Neural cell (in vitro differentiated cells): ENCODE measurements around the gene DNAH6. TPM values are rescaled to one million over a fixed set of nuclear protein-coding genes. Genes with fewer than 3 reads are reported as not detected.

Experiments
- H2AFZ ChIP-seq: fragments of 200-600, 300-800 bp; sonication (generic), shearing (Covaris generic); 2 replicates; pipeline ENCODE4 v1.6.0; 2014; ENCODE audit warnings: low read depth, mild to moderate bottlenecking, antibody characterized with exemption, low read length, moderate library complexity
- H3F3A ChIP-seq: fragments of 200-600 bp; shearing (Covaris generic); 2 replicates; pipeline ENCODE4 v1.6.1; 2016; ENCODE audit warnings: mild to moderate bottlenecking, moderate library complexity, mixed read lengths, antibody characterized with exemption, low read length; ENCODE audit not compliant: insufficient read depth, poor library complexity, severe bottlenecking
- H3K27ac ChIP-seq: fragments of 200-600, 300-800 bp; sonication (generic), shearing (Covaris generic); 2 replicates; pipeline ENCODE4 v1.5.1; 2014; ENCODE audit warnings: mild to moderate bottlenecking, low read length, moderate library complexity
- H3K27me3 ChIP-seq: fragments of 300-800, 200-600 bp; sonication (generic), shearing (Covaris generic); 2 replicates; pipeline ENCODE4 v1.6.0; 2014; ENCODE audit warnings: mild to moderate bottlenecking, low read depth, low read length, moderate library complexity; ENCODE audit not compliant: insufficient read depth
- H3K36me3 ChIP-seq: fragments of 300-800, 200-600 bp; sonication (generic), shearing (Covaris generic); 2 replicates; pipeline ENCODE4 v1.5.1; 2014; ENCODE audit warnings: mild to moderate bottlenecking, antibody characterized with exemption, low read length, moderate library complexity; ENCODE audit not compliant: insufficient read depth
- H3K4me2 ChIP-seq: fragments of 300-800, 200-600 bp; sonication (generic), shearing (Covaris generic); 2 replicates; pipeline ENCODE4 v1.6.0; 2014; ENCODE audit warnings: mild to moderate bottlenecking, low read length
- H3K4me3 ChIP-seq: fragments of 300-800, 200-600 bp; sonication (generic), shearing (Covaris generic); 2 replicates; pipeline ENCODE4 v1.5.1; 2014; ENCODE audit warnings: mild to moderate bottlenecking, low read length, moderate library complexity
- H3K79me2 ChIP-seq: fragments of 200-600 bp; shearing (Covaris generic); replicated peaks from 2 replicates; pipeline ENCODE4 v1.6.0; 2014; ENCODE audit warnings: mild to moderate bottlenecking, low read length, moderate library complexity; ENCODE audit not compliant: insufficient read depth
- H3K9ac ChIP-seq: fragments of 300-800, 200-600 bp; sonication (generic), shearing (Covaris generic); 2 replicates; pipeline ENCODE4 v1.6.1; 2016; ENCODE audit warnings: mild to moderate bottlenecking, low read length, mixed read lengths
- H3K9me2 ChIP-seq: fragments of 200-600 bp; shearing (Covaris generic); 2 replicates; pipeline ENCODE4 v1.6.1; 2016; ENCODE audit warnings: mild to moderate bottlenecking, low read length, mixed read lengths; ENCODE audit not compliant: insufficient read depth
- H3K9me3 ChIP-seq: fragments of 200-600, 300-800 bp; sonication (generic), shearing (Covaris generic); 2 replicates; pipeline ENCODE4 v1.6.1; 2016; ENCODE audit warnings: mild to moderate bottlenecking, mixed run types, low read length, moderate library complexity, mixed read lengths
- H4K20me1 ChIP-seq: fragments of 200-600 bp; shearing (Covaris generic); 2 replicates; pipeline ENCODE4 v1.6.1; 2016; ENCODE audit warnings: mild to moderate bottlenecking, mixed run types; ENCODE audit not compliant: insufficient read depth
- CTCF ChIP-seq: fragments of 450-650 bp; IDR thresholded peaks from 2 replicates; pipeline ENCODE4 v1.5.1; 2014; ENCODE audit warnings: antibody characterized with exemption, mild to moderate bottlenecking, moderate library complexity; ENCODE audit not compliant: poor library complexity, severe bottlenecking
- EP300 ChIP-seq: fragments of 450-650 bp; conservative IDR thresholded peaks from 2 replicates; pipeline ENCODE4 v1.6.1; 2014; ENCODE audit warnings: antibody characterized with exemption, mild to moderate bottlenecking, moderate library complexity; ENCODE audit not compliant: poor library complexity, severe bottlenecking
- EZH2 ChIP-seq: fragments of 200-600, 300-800 bp; shearing (Covaris generic), sonication (generic); IDR thresholded peaks from 2 replicates; pipeline ENCODE4 v1.6.1; 2014; ENCODE audit warnings: antibody characterized with exemption, low read length, borderline replicate concordance, mild to moderate bottlenecking; ENCODE audit not compliant: insufficient read depth, poor library complexity, severe bottlenecking
- MXI1 ChIP-seq: fragments of 450-650 bp; conservative IDR thresholded peaks from 2 replicates; pipeline ENCODE4 v1.6.1; 2014; ENCODE audit warnings: antibody characterized with exemption, mild to moderate bottlenecking; ENCODE audit not compliant: poor library complexity, severe bottlenecking
- POLR2AphosphoS5 ChIP-seq: IDR thresholded peaks from 2 replicates; pipeline ENCODE4 v1.6.1; 2012
- RAD21 ChIP-seq: fragments of 450-650 bp; conservative IDR thresholded peaks from 2 replicates; pipeline ENCODE4 v1.6.1; 2014; ENCODE audit warnings: antibody characterized with exemption, mild to moderate bottlenecking, moderate library complexity
- REST ChIP-seq: IDR thresholded peaks from 2 replicates; pipeline ENCODE4 v1.6.1; 2012; ENCODE audit warnings: borderline replicate concordance
- SMC3 ChIP-seq: fragments of 450-650 bp; conservative IDR thresholded peaks from 2 replicates; pipeline ENCODE4 v1.6.1; 2014; ENCODE audit warnings: antibody characterized with exemption, mild to moderate bottlenecking, moderate library complexity; ENCODE audit not compliant: poor library complexity
- TAF1 ChIP-seq: IDR thresholded peaks from 2 replicates; pipeline ENCODE4 v1.6.1; 2012; ENCODE audit warnings: low read depth
- polyA plus RNA-seq: library from polyadenylated mRNA; depleted of rRNA; stranded (reverse); fragments of >200 nt; gene quantifications from 2 replicates; pipeline ENCODE4 v1.2.3, GENCODE V29; 2014

DNAH6 gene
- polyA plus RNA-seq, 1 donor from 2014 or later = 2.1 TPM

- no peak overlapping the region for H2AFZ ChIP-seq
- no peak for TF ChIP-seq RAD21
- no peak for TF ChIP-seq EP300
- no peak for TF ChIP-seq CTCF
- no peak for TF ChIP-seq SMC3
- no peak for TF ChIP-seq TAF1
- TF ChIP-seq REST = no peak
- TF ChIP-seq POLR2AphosphoS5 = no peak
- TF ChIP-seq EZH2 = no peak
- no peak for TF ChIP-seq MXI1
- no peak overlapping the region for H3K4me3 ChIP-seq
- H3K9me3 ChIP-seq = no peaks in the 10 kb centered on the region
- H3K36me3 ChIP-seq = no peaks in the 10 kb centered on the region
- no peaks in the 10 kb centered on the region for H3F3A ChIP-seq
- H3K9ac ChIP-seq = no peak overlapping the region
- H3K27me3 ChIP-seq = no peaks in the 10 kb centered on the region
- no peaks in the 10 kb centered on the region for H3K9me2 ChIP-seq
- no peak overlapping the region for H3K4me2 ChIP-seq
- no peak overlapping the region for H3K27ac ChIP-seq
- no peaks in the 10 kb centered on the region for H3K79me2 ChIP-seq
- no peaks in the 10 kb centered on the region for H4K20me1 ChIP-seq
Measured at GRCh38 chr2:84807063-84807485, 290.8 kb downstream of the DNAH6 start.

GRCh38 chr2:84808279-84808678, 292.0 kb downstream of the DNAH6 start:
- no peak overlapping the region for H3K9ac ChIP-seq
- no peak for TF ChIP-seq SMC3
- H3K36me3 ChIP-seq = no peaks in the 10 kb centered on the region

GRCh38 chr2:84811839-84812431, 295.6 kb downstream of the DNAH6 start:
- Histone ChIP-seq H3K4me3 (no peak overlapping the region), H3K9me3 (no peaks in the 10 kb centered on the region), H3K27ac (no peak overlapping the region), H3F3A (no peaks in the 10 kb centered on the region), H3K27me3 (no peaks in the 10 kb centered on the region), H3K79me2 (no peaks in the 10 kb centered on the region), H3K36me3 (no peaks in the 10 kb centered on the region), H3K4me2 (no peak overlapping the region), H3K9me2 (no peaks in the 10 kb centered on the region), H4K20me1 (no peaks in the 10 kb centered on the region), H3K9ac (no peak overlapping the region), H2AFZ (no peak overlapping the region)
- no peak for TF ChIP-seq SMC3
- no peak for TF ChIP-seq MXI1
- no peak for TF ChIP-seq CTCF
- no peak for TF ChIP-seq EZH2
- TF ChIP-seq RAD21 = no peak
- no peak for TF ChIP-seq TAF1
- no peak for TF ChIP-seq REST
- TF ChIP-seq EP300 = no peak

More at GRCh38 chr2:84808279-84808678, 292.0 kb downstream of the DNAH6 start:
- Histone ChIP-seq H3K27ac (no peak overlapping the region), H2AFZ (no peak overlapping the region), H3K27me3 (no peaks in the 10 kb centered on the region), H3F3A (no peaks in the 10 kb centered on the region), H3K4me3 (no peak overlapping the region), H4K20me1 (no peaks in the 10 kb centered on the region), H3K9me2 (no peaks in the 10 kb centered on the region), H3K9me3 (no peaks in the 10 kb centered on the region), H3K4me2 (no peak overlapping the region), H3K79me2 (no peaks in the 10 kb centered on the region)
